ENCODE results near the gene SAMD8. TPM values are rescaled to one million over a fixed set of nuclear protein-coding genes. Genes with fewer than 3 reads are reported as not detected.

The SAMD8 gene
- total and polyA plus RNA-seq, 2 donors (not counting 3 experiments of a cell fraction or from before 2014, with no cell fraction given) = 19.6 to 22.8 TPM

GRCh38 chr10:75195035-75195763 lies 83.7 kb downstream of the SAMD8 start:
- peaks cover 7% of the 10 kb centered on the region for H3K4me1 ChIP-seq (ENCODE audit: control insufficient read depth, extremely low read depth, insufficient read depth, low read length)
- ChIA-PET CTCF (no interaction called here), POLR2A (no interaction called here)
- no peak overlapping the region for H3K4me3 ChIP-seq (replicated peaks in 1 of 3; ENCODE audit: insufficient read depth in 1 of 3, low read depth in 1 of 3, low read length in 3 of 3)
- H4K20me1 ChIP-seq (replicated peaks; ENCODE audit: control insufficient read depth, extremely low read depth, insufficient read depth, low read length) = no peaks in the 10 kb centered on the region
- no peak overlapping the region for H3K4me2 ChIP-seq (ENCODE audit: insufficient read depth, low read length)
- dilution Hi-C loops (cut with MboI; ENCODE audit: extremely low pct_ligation_motif_present, low sequenced_read_pairs) (no loop called here), intact Hi-C loops (cut with micrococcal nuclease) (no loop called here)
- H3K9ac ChIP-seq (replicated peaks; ENCODE audit: extremely low read depth, insufficient read depth, low read length) = no peak overlapping the region
- H2AFZ ChIP-seq (ENCODE audit: low read depth, low read length) = no peak overlapping the region
- no peak for TF ChIP-seq POLR2AphosphoS5 (IDR thresholded peaks at IDR 0.05; ENCODE audit: insufficient read depth, low read depth, low read length)
- no peak for TF ChIP-seq MYC (IDR thresholded peaks at IDR 0.05; ENCODE audit: low read depth, low read length)
- no peak for TF ChIP-seq POLR2A (IDR thresholded peaks at IDR 0.05; ENCODE audit: low read depth, low read length)
- TF ChIP-seq EZH2 (IDR thresholded peaks at IDR 0.05; ENCODE audit: borderline replicate concordance, low read depth, low read length, severe bottlenecking) = no peak
- TF ChIP-seq JUN (IDR thresholded peaks at IDR 0.05; ENCODE audit: borderline replicate concordance, insufficient read depth, insufficient read length, low read depth) = no peak
- TF ChIP-seq MAX (IDR thresholded peaks at IDR 0.05; ENCODE audit: insufficient read depth, insufficient read length) = no peak
- TF ChIP-seq GATA2 (IDR thresholded peaks at IDR 0.05; ENCODE audit: insufficient read depth, insufficient read length, low read depth, low read length) = no peak
- TF ChIP-seq FOS (IDR thresholded peaks at IDR 0.05; ENCODE audit: borderline replicate concordance, insufficient read depth, low read length) = no peak
- TF ChIP-seq, protein P1, sequence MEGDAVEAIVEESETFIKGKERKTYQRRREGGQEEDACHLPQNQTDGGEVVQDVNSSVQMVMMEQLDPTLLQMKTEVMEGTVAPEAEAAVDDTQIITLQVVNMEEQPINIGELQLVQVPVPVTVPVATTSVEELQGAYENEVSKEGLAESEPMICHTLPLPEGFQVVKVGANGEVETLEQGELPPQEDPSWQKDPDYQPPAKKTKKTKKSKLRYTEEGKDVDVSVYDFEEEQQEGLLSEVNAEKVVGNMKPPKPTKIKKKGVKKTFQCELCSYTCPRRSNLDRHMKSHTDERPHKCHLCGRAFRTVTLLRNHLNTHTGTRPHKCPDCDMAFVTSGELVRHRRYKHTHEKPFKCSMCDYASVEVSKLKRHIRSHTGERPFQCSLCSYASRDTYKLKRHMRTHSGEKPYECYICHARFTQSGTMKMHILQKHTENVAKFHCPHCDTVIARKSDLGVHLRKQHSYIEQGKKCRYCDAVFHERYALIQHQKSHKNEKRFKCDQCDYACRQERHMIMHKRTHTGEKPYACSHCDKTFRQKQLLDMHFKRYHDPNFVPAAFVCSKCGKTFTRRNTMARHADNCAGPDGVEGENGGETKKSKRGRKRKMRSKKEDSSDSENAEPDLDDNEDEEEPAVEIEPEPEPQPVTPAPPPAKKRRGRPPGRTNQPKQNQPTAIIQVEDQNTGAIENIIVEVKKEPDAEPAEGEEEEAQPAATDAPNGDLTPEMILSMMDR (IDR thresholded peaks at IDR 0.05; ENCODE audit: extremely low read depth in 1 of 2, insufficient read depth in 1 of 2, low read depth in 1 of 2, low read length in 2 of 2) = no peak
- no TSS peak for BruUV-seq (replicated peaks)
- DNase-seq (ENCODE audit: low read depth, low spot score) (no peak), FAIRE-seq (peak; percentile 24)
- H3K9me3 ChIP-seq (replicated peaks; ENCODE audit: control insufficient read depth, insufficient read depth, low read length) = no peaks in the 10 kb centered on the region
- H3K79me2 ChIP-seq (ENCODE audit: control insufficient read depth, insufficient read depth, low read length) = no peaks in the 10 kb centered on the region
- H3K9me1 ChIP-seq (replicated peaks; ENCODE audit: control insufficient read depth, extremely low read depth, insufficient read depth, low read length) = no peaks in the 10 kb centered on the region
- no peaks in the 10 kb centered on the region for H3K27me3 ChIP-seq (ENCODE audit: control insufficient read depth in 2 of 2, insufficient read depth in 2 of 2, low read length in 2 of 2)
- H3K27ac ChIP-seq (ENCODE audit: insufficient read depth, low read depth, low read length) = no peak overlapping the region
- H3K36me3 ChIP-seq (ENCODE audit: control insufficient read depth in 2 of 2, extremely low read depth in 1 of 2, insufficient read depth in 2 of 2, low read length in 2 of 2) = no peaks in the 10 kb centered on the region
